ENCODE results near the gene SND1.

SND1 gene

GRCh38 chr7:127690337-127690736 lies 38.3 kb downstream of the SND1 start:
- TF ChIP-seq, protein P1, sequence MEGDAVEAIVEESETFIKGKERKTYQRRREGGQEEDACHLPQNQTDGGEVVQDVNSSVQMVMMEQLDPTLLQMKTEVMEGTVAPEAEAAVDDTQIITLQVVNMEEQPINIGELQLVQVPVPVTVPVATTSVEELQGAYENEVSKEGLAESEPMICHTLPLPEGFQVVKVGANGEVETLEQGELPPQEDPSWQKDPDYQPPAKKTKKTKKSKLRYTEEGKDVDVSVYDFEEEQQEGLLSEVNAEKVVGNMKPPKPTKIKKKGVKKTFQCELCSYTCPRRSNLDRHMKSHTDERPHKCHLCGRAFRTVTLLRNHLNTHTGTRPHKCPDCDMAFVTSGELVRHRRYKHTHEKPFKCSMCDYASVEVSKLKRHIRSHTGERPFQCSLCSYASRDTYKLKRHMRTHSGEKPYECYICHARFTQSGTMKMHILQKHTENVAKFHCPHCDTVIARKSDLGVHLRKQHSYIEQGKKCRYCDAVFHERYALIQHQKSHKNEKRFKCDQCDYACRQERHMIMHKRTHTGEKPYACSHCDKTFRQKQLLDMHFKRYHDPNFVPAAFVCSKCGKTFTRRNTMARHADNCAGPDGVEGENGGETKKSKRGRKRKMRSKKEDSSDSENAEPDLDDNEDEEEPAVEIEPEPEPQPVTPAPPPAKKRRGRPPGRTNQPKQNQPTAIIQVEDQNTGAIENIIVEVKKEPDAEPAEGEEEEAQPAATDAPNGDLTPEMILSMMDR (IDR thresholded peaks at IDR 0.05; ENCODE audit: insufficient read depth, low read length) = no peak
- TF ChIP-seq SPI1 (IDR thresholded peaks at IDR 0.05; ENCODE audit: borderline replicate concordance, low read depth) (no peak), GABPA (IDR thresholded peaks at IDR 0.05; ENCODE audit: low read depth) (no peak), POLR2AphosphoS5 (IDR thresholded peaks at IDR 0.05; ENCODE audit: low read depth) (no peak)
- TF ChIP-seq, protein P2, sequence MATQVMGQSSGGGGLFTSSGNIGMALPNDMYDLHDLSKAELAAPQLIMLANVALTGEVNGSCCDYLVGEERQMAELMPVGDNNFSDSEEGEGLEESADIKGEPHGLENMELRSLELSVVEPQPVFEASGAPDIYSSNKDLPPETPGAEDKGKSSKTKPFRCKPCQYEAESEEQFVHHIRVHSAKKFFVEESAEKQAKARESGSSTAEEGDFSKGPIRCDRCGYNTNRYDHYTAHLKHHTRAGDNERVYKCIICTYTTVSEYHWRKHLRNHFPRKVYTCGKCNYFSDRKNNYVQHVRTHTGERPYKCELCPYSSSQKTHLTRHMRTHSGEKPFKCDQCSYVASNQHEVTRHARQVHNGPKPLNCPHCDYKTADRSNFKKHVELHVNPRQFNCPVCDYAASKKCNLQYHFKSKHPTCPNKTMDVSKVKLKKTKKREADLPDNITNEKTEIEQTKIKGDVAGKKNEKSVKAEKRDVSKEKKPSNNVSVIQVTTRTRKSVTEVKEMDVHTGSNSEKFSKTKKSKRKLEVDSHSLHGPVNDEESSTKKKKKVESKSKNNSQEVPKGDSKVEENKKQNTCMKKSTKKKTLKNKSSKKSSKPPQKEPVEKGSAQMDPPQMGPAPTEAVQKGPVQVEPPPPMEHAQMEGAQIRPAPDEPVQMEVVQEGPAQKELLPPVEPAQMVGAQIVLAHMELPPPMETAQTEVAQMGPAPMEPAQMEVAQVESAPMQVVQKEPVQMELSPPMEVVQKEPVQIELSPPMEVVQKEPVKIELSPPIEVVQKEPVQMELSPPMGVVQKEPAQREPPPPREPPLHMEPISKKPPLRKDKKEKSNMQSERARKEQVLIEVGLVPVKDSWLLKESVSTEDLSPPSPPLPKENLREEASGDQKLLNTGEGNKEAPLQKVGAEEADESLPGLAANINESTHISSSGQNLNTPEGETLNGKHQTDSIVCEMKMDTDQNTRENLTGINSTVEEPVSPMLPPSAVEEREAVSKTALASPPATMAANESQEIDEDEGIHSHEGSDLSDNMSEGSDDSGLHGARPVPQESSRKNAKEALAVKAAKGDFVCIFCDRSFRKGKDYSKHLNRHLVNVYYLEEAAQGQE (IDR thresholded peaks at IDR 0.05; ENCODE audit: insufficient replicate concordance, low read depth) = no peak
- Histone ChIP-seq H3K27me3 (ENCODE audit: insufficient read depth, poor library complexity, severe bottlenecking) (no peaks in the 10 kb centered on the region), H3K4me3 (replicated peaks; ENCODE audit: insufficient read depth, low read length) (no peak overlapping the region), H3K27ac (replicated peaks) (no peak overlapping the region)
- DNase-seq (ENCODE audit: low read depth in 1 of 2, low spot score in 1 of 2) = no peak

GRCh38 chr7:127690806-127691205 lies 38.8 kb downstream of the SND1 start:
- Histone ChIP-seq H3K27ac (replicated peaks) (no peak overlapping the region), H3K4me3 (replicated peaks; ENCODE audit: insufficient read depth, low read length) (no peak overlapping the region), H3K27me3 (ENCODE audit: insufficient read depth, poor library complexity, severe bottlenecking) (no peaks in the 10 kb centered on the region)
- no peak for DNase-seq (ENCODE audit: low read depth in 1 of 2, low spot score in 1 of 2)
- TF ChIP-seq, protein P1 (IDR thresholded peaks at IDR 0.05; ENCODE audit: insufficient read depth, low read length) = no peak
- TF ChIP-seq, protein P2 (IDR thresholded peaks at IDR 0.05; ENCODE audit: insufficient replicate concordance, low read depth) = no peak
- no peak for TF ChIP-seq GABPA (IDR thresholded peaks at IDR 0.05; ENCODE audit: low read depth)
- TF ChIP-seq POLR2AphosphoS5 (IDR thresholded peaks at IDR 0.05; ENCODE audit: low read depth) = no peak
- TF ChIP-seq SPI1 (IDR thresholded peaks at IDR 0.05; ENCODE audit: borderline replicate concordance, low read depth) = no peak

GRCh38 chr7:127692200-127692599 lies 40.2 kb downstream of the SND1 start:
- Histone ChIP-seq H3K27me3 (ENCODE audit: insufficient read depth, poor library complexity, severe bottlenecking) (no peaks in the 10 kb centered on the region), H3K4me3 (replicated peaks; ENCODE audit: insufficient read depth, low read length) (no peak overlapping the region), H3K27ac (replicated peaks) (no peak overlapping the region)
- TF ChIP-seq, protein P2 (IDR thresholded peaks at IDR 0.05; ENCODE audit: insufficient replicate concordance, low read depth) = no peak
- TF ChIP-seq GABPA (IDR thresholded peaks at IDR 0.05; ENCODE audit: low read depth) (no peak), POLR2AphosphoS5 (IDR thresholded peaks at IDR 0.05; ENCODE audit: low read depth) (no peak), SPI1 (IDR thresholded peaks at IDR 0.05; ENCODE audit: borderline replicate concordance, low read depth) (no peak)
- TF ChIP-seq, protein P1 (IDR thresholded peaks at IDR 0.05; ENCODE audit: insufficient read depth, low read length) = no peak
- DNase-seq (ENCODE audit: low read depth in 1 of 2, low spot score in 1 of 2) = no peak

Data from HL-60 (cell line).